ENCODE measurements around the gene CD74.
A peak's percentile ranks its signal among the peaks of the same experiment; 100 is the strongest.

The CD74 gene

DNA sequence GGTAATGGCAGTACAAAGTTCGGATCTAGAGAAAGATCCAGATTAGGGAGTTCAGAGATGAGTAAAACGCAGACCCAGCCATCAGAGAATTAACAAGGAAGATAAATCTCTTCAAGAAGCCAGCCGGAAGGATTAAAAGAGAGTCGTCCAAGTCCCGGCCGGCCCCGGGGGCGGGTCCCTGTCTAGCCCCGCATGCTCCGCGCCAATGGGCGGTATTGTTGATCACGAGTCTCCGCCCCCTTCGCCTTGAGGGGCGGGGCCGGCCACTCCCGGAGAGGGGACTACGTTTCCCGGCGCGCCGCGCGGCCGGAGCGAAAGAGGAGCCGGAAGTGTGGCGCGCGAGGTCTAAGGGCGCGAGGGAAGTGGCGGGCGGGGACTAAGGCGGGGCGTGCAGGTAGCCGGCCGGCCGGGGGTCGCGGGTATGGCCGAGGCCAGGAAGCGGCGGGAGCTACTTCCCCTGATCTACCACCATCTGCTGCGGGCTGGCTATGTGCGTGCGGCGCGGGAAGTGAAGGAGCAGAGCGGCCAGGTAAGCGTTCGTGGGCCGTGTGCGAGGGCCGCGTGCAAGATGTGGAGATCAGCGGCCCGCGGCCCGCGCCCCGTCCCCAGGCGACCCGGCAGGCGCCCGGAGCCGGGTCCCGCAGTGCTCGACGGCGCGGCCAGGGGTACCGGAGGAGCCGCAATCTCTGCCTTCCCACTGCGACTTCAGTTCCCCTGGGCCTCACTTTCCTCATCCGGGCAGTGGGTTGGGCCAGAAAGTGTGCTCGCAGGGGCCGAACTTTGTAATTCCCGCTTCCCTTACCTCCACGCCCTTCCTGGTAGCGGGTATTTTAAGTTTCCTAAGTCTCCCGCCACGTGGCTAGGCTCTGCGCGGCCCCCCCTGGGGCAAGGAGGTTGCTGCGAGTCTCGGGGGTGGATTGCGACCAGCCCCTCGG, 55.1 kb downstream of the CD74 start, which contains the start of gene TCOF1:
TSS of gene TCOF1 (plus strand) at position 372 of the 935 bp plus-strand sequence. CDS start at position 422, 50 bp downstream.
- peak; percentile 97 to 98 for DNase-seq

DNA sequence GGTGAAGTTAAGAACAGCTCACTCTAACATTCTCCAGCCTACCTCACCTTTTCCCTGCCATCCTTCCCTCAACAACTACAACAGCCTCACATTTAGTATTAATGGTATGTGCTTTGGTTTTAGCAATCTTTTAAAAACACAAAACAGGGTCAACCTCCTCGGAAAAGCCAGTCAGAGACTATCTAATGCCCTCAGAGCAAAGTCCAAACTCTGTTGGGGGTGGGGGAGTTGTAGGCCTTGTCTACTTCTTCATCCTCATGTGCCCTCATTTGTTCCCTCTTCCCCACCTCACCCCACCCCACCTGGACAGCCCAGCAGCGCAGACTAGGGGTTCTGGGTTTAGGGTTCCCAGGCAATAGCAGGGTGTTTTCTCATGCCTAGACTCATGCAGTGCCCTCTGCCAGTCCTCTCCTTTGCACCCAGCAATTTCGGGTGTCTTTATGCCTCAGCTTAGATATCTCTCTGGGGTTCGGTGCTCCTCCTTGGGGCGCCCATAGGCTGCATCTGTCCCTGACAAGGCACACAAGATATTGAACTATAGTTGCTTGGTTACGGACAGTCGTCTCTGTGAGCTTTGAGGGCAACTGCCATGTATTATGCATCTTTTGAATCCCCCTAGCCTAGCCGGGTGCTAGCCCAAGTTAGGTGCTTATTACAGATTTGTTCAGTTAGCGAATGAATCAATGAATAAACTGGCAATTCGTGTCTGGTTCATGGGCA, 56.0 kb downstream of the CD74 start:
- no peak for DNase-seq

DNA sequence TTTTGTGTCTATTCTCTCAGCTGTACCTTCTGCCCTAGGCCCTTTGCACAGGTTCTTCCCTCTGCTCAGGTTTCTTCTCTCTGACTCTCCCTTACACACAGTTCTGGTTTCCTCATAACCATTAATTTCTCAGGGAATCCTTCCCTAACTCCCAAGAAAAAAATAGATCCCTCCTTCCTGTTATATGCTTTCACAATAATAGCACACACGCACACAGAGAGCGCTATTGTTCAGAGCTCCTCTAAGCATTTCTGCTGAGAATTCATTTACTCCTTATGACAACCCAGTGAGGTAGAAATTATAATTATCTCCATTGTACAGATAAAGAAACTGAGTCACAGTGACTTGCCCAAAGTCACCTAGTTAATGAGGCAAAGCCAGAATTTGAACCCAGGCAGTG, 56.9 kb downstream of the CD74 start:
- no peak for DNase-seq

DNA sequence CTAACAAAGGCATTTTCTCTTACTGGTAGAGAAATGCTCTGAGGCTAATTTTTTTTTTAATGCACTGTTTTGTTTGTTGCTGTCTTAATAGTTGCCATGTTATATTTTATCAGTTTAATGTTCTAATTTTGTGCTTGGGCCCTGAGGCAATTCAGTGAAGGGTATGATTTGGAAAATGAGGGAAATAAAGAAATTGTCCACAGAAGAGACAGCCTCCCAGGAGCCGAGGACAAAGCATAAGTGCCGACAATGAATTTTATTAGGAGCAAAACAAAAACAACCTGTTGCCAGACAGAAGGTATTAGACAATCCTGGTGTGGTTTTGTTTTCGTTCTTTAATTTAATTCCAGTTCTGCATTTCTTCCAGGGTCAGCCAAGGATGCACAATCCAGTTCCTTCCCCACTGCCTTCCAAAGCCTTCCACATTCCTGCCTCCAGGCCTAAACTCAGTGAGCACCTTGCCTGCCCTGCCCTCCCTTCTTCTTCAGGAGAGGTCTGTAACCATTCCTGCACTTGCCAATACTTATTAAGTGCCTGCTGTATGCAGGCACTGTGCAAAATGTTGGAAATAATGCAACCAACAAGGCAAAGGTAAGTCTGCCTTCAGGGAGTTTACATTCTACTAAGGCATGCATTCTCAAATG, 59.6 kb downstream of the CD74 start:
- no peak for DNase-seq

DNA sequence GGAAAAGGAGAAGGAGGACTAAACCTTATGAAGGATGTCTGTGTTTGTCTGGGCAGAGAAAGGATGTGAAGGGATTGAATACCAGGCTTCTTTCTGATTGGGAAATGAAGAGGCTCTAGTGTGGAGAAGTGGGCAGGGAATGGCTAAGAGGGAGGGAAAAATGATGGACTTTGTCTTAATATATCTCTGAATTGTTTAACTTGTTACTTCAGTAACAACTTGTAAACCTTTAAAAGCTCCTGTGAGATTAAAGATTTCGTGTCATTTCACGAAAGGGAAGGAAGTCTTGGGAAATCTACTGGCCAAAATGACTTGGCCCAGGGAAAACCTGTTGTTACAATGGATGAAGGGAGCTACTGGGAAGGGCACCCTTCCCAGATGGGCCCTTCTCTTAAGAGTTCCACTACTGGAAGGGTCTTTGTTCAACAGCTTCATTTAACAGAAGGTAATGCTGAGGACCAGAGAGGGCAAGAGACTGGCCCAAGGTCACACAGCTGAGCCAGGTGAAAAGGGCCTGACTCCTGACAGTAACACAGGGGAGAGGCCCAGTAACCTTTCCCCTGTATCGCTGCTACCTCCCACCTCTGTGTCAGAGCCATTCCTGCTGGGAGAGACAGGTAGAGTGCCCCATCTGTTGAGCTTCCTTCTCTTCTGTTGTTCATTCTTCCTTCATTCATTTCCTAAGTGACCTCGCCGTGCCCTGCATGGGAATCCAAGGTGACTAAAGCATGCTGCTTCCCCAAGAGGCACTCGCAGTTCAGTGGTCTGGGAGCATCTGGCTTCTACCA, 60.3 kb downstream of the CD74 start:
- no peak for DNase-seq

All from activated CD4-positive, alpha-beta T cell treated with anti-CD3 and anti-CD28 coated beads, Interleukin-2, amount 50 U/mL, for 48 hours (primary cell).